T-helper 2 cell treated with Interferon-gamma antibody and Interleukin-4, amounts not matched to agents 5 μg/mL and 100 μg/mL, for 36 hours (primary cell): ENCODE data around the gene SPNS1.
"Not testable (repeated sequence)": the region's sequence is repeated elsewhere in the genome, so short reads cannot be mapped to it uniquely, and the experiment has no call there.

Experiments used
- DNase-seq: peaks from one replicate; pipeline ENCODE4 v3.0.0; 2021; ENCODE audit warnings: low spot score
- H3K27ac Mint-ChIP-seq: one replicate; pipeline ENCODE4 v1.8.0; 2021; ENCODE audit warnings: mild to moderate bottlenecking, mixed read lengths
- H3K27me3 Mint-ChIP-seq: one replicate; pipeline ENCODE4 v1.8.0; 2021; ENCODE audit warnings: low read depth, mixed read lengths
- H3K36me3 Mint-ChIP-seq: one replicate; pipeline ENCODE4 v1.8.0; 2021; ENCODE audit warnings: low read depth, mixed read lengths
- H3K4me1 Mint-ChIP-seq: one replicate; pipeline ENCODE4 v1.8.0; 2021; ENCODE audit warnings: low read depth, mixed read lengths
- H3K4me3 Mint-ChIP-seq: one replicate; pipeline ENCODE4 v1.8.0; 2022; ENCODE audit warnings: mild to moderate bottlenecking, moderate library complexity, mixed read lengths
- H3K9me3 Mint-ChIP-seq: one replicate; pipeline ENCODE4 v1.8.0; 2021; ENCODE audit warnings: mixed read lengths

Gene SPNS1

DNA sequence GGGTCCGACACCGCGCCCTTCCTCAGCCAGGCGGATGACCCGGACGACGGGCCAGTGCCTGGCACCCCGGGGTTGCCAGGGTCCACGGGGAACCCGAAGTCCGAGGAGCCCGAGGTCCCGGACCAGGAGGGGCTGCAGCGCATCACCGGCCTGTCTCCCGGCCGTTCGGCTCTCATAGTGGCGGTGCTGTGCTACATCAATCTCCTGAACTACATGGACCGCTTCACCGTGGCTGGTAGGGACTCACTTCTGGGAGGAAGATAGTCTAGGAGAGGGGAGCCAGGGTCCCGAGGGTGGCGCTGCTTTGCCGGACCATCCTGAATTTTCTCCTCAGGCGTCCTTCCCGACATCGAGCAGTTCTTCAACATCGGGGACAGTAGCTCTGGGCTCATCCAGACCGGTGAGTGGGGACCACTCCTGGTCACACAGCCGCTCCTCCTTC lies 601 bp downstream of the SPNS1 start:
- peak overlapping the region; percentile 93 for H3K4me3 Mint-ChIP-seq
- H3K27ac Mint-ChIP-seq: peak overlapping the region; percentile 87
- no peak for DNase-seq
- H3K9me3 Mint-ChIP-seq: no peaks in the 10 kb centered on the region
- peaks cover 13% of the 10 kb centered on the region for H3K36me3 Mint-ChIP-seq
- peaks cover 28% of the 10 kb centered on the region for H3K4me1 Mint-ChIP-seq
- H3K27me3 Mint-ChIP-seq: no peaks in the 10 kb centered on the region

DNA sequence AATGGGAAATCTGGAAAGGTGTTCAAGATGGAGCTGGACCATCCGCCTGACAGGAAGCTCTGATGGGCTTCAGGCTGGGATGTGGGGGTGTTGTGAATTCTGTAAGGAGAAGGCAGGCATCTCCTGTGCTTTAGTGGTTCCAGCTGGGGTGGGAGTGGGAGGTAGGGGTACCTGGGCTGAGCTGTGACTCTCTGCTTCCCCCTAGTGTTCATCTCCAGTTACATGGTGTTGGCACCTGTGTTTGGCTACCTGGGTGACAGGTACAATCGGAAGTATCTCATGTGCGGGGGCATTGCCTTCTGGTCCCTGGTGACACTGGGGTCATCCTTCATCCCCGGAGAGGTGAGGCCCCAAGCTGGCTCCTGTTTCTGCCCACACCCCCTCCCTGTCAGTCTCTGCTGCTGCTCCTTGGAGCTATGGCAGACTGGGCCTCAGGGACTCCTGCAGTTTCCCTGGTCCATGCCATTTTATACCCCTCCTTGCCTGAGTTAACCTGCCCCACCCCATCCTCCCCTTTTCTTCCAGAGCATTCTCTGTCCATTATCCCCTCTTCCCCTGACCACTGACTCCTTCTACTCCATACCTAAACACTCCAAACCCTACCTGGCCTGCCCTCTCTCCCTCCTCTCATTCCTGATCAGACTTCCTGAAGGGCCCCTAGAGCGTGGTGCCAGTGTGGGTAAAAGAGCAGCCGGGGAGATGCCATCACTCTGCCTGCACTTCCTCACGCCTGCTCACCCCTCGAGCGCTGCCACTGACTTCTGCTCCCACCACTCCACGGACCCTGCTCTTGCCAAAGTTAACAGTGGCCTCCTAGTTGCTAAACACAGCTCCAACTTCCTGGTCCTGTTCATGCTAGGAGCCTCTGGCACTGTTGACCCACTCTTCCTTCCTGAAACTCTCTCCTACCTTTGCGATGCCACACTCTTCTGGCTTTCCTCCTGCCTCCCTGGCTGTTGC lies 3.4 kb downstream of the SPNS1 start:
- peaks cover 4% of the 10 kb centered on the region for H3K9me3 Mint-ChIP-seq
- H3K27ac Mint-ChIP-seq: peak overlapping the region; percentile 53
- DNase-seq: no peak
- no peak overlapping the region for H3K4me3 Mint-ChIP-seq
- H3K4me1 Mint-ChIP-seq: peaks cover 28% of the 10 kb centered on the region
- peaks cover 32% of the 10 kb centered on the region for H3K36me3 Mint-ChIP-seq
- H3K27me3 Mint-ChIP-seq: no peaks in the 10 kb centered on the region

DNA sequence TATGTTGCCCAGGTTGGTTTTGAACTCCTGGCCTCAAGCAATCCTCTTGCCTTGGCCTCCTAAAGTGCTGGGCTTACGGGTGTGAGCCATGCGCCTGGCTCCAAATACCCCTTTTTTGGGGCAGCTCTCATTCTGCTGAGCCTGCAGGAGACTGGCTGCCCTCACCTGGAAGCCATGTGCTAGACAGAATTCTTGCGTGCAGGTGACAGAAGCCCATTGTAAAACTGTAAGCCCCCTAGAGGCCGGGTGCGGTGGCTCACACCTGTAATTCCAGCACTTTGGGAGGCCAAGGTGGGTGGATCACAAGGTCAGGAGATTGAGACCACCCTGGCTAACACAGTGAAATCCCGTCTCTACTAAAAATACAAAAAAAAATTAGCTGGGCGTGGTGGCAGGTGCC lies 5.8 kb downstream of the SPNS1 start:
- Mint-ChIP-seq H3K36me3 (peaks cover 48% of the 10 kb centered on the region), H3K4me1 (peaks cover 30% of the 10 kb centered on the region)
- not testable (repeated sequence) for H3K27me3 Mint-ChIP-seq, H3K4me3 Mint-ChIP-seq, DNase-seq, H3K27ac Mint-ChIP-seq, H3K9me3 Mint-ChIP-seq

DNA sequence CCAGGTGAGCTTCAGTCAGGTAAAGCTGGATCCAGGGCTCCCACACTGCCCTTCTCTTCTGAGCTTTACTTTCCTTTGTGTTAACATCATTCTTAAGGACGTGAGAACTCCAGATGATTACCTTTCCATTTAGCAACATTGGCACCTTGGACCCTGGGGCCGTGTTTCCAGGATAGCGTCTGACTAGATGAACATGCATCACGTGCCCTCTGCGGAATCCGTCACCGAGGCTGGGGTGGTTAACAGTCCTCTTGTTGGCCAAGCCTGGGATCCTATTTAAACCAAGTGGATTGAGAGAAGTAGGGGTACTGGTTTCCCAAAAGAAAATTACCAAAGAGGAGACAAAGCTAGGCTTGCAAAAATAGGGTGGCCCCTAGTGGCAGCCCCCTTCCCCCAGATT lies 6.4 kb downstream of the SPNS1 start:
- peaks cover 54% of the 10 kb centered on the region for H3K36me3 Mint-ChIP-seq
- no peaks in the 10 kb centered on the region for H3K27me3 Mint-ChIP-seq
- no peak for DNase-seq
- H3K4me1 Mint-ChIP-seq: peaks cover 24% of the 10 kb centered on the region
- no peak overlapping the region for H3K4me3 Mint-ChIP-seq
- no peak overlapping the region for H3K27ac Mint-ChIP-seq
- H3K9me3 Mint-ChIP-seq: peaks cover 4% of the 10 kb centered on the region

DNA sequence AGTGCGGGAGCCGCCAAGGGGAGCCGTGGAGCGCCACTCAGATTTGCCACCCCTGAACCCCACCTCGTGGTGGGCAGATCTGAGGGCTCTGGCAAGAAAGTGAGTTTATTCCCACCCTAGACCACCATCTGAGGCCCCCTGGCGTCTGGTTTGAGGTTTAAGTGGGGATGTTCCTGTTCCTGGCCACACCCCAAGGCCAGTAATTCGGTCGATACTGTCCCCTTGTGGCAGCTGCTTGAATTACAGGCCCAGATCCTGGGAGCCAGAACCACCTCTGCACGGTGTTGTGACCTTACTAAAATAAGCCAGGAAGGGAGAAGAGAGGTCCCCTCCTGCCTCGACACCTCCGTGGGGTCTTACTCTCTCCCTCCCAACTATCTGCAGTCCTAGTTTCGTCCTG lies 6.9 kb downstream of the SPNS1 start:
- peaks cover 20% of the 10 kb centered on the region for H3K4me1 Mint-ChIP-seq
- H3K27ac Mint-ChIP-seq: peak overlapping the region; percentile 31
- H3K9me3 Mint-ChIP-seq: peaks cover 4% of the 10 kb centered on the region
- DNase-seq: no peak
- H3K4me3 Mint-ChIP-seq: no peak overlapping the region
- H3K27me3 Mint-ChIP-seq: no peaks in the 10 kb centered on the region
- peaks cover 60% of the 10 kb centered on the region for H3K36me3 Mint-ChIP-seq

DNA sequence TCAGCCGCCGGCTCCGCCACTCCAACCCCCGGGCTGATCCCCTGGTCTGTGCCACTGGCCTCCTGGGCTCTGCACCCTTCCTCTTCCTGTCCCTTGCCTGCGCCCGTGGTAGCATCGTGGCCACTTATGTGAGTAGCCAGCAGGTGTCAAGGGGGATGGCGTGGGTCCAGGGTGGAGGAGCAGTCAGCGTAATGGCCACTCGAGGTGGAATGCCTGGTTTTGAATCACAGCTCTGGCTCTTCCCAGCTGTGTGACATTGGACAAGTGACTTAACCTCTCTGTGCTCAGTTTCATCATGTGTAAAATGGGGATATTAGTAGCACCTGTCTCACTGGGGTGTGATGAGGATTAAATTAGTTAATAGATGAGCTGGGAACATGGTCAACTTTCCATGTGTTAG lies 7.8 kb downstream of the SPNS1 start:
- DNase-seq: no peak
- H3K9me3 Mint-ChIP-seq: peaks cover 9% of the 10 kb centered on the region
- no peak overlapping the region for H3K4me3 Mint-ChIP-seq
- peaks cover 22% of the 10 kb centered on the region for H3K4me1 Mint-ChIP-seq
- no peak overlapping the region for H3K27ac Mint-ChIP-seq
- no peaks in the 10 kb centered on the region for H3K27me3 Mint-ChIP-seq
- H3K36me3 Mint-ChIP-seq: peaks cover 66% of the 10 kb centered on the region

DNA sequence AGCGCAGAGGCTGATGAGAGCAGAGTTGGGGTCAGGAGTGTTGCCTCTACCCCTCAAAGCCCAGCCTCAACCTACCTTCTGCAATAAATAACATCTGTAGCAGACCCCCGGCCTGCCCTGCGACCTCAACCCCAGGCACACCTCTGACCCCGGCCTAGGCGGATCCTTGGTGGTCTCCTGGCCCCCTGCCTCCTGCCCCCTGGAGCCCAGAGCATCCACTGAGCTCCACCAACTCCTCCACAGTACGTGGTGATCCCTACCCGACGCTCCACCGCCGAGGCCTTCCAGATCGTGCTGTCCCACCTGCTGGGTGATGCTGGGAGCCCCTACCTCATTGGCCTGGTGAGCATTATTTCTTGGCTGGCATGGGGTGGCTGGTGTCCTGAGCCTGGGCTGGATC lies 8.4 kb downstream of the SPNS1 start:
- peak overlapping the region; percentile 85 for H3K27ac Mint-ChIP-seq
- peaks cover 24% of the 10 kb centered on the region for H3K4me1 Mint-ChIP-seq
- H3K36me3 Mint-ChIP-seq: peaks cover 68% of the 10 kb centered on the region
- DNase-seq: no peak
- no peaks in the 10 kb centered on the region for H3K27me3 Mint-ChIP-seq
- H3K4me3 Mint-ChIP-seq: no peak overlapping the region
- H3K9me3 Mint-ChIP-seq: peaks cover 9% of the 10 kb centered on the region

DNA sequence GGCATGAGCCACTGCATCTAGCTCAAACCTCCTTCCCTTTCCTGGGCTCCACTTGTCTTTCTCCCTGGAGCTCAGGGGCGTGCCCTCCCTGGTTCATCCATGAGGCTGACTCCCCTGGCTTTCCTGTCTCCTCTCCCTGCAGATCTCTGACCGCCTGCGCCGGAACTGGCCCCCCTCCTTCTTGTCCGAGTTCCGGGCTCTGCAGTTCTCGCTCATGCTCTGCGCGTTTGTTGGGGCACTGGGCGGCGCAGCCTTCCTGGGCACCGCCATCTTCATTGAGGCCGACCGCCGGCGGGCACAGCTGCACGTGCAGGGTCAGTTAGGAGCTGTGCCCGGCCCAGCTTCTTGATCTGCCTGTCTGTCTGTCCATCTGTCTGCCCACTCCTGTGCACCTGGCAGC lies 9.1 kb downstream of the SPNS1 start:
- H3K9me3 Mint-ChIP-seq: peaks cover 9% of the 10 kb centered on the region
- peaks cover 26% of the 10 kb centered on the region for H3K4me1 Mint-ChIP-seq
- no peak for DNase-seq
- H3K27ac Mint-ChIP-seq: peak overlapping the region; percentile 85
- peak overlapping the region; percentile 99 for H3K4me3 Mint-ChIP-seq
- H3K36me3 Mint-ChIP-seq: peaks cover 69% of the 10 kb centered on the region
- no peaks in the 10 kb centered on the region for H3K27me3 Mint-ChIP-seq

DNA sequence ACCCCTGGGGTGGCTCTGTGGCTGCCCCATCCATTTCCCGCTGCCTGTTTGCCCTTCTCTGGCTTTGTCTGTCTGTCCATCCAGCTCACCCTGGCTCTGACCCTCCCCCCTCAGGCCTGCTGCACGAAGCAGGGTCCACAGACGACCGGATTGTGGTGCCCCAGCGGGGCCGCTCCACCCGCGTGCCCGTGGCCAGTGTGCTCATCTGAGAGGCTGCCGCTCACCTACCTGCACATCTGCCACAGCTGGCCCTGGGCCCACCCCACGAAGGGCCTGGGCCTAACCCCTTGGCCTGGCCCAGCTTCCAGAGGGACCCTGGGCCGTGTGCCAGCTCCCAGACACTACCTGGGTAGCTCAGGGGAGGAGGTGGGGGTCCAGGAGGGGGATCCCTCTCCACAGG lies 9.5 kb downstream of the SPNS1 start:
- Mint-ChIP-seq H3K4me3 (peak overlapping the region; percentile 99), H3K4me1 (peaks cover 29% of the 10 kb centered on the region), H3K27me3 (no peaks in the 10 kb centered on the region), H3K36me3 (peaks cover 72% of the 10 kb centered on the region), H3K9me3 (peaks cover 9% of the 10 kb centered on the region), H3K27ac (peak overlapping the region; percentile 85)
- DNase-seq: no peak

DNA sequence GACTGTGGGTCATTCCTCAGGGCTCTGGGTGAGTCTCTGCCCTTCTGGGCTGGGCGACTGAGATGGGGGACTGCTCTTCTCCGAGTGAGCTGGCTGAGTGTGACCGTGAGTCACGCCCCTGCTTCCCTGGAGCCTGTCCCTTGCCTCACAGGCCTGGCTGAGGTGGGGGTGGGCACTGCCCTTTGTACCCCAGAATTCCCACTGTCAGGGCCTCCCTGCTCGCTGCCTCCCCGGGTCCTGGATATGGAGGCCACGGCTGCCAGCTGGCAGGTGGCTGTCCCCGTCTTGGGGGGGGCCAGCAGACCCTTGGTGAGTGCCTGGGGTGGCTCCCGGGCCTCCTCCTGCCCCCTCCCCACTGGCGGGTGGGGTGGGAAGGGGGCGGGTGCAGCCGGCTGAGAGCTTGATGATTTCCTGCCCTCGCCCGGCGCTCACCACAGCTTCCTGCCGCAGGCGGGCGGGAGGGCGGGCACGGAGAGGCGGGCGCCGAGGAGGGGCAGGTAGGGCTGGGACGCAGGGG lies 10.1 kb downstream of the SPNS1 start, which contains the start of gene LAT:
Gene LAT (plus strand): TSS at position 434 of the 517 bp plus-strand sequence. CDS start 366 bp downstream, outside the sequence.
- peak; percentile 76 for DNase-seq
- Mint-ChIP-seq H3K36me3 (peaks cover 77% of the 10 kb centered on the region), H3K9me3 (peaks cover 9% of the 10 kb centered on the region), H3K27me3 (no peaks in the 10 kb centered on the region), H3K4me1 (peaks cover 33% of the 10 kb centered on the region), H3K27ac (peak within 1 kb of the TSS; percentile 95), H3K4me3 (peak within 1 kb of the TSS; percentile 99)

DNA sequence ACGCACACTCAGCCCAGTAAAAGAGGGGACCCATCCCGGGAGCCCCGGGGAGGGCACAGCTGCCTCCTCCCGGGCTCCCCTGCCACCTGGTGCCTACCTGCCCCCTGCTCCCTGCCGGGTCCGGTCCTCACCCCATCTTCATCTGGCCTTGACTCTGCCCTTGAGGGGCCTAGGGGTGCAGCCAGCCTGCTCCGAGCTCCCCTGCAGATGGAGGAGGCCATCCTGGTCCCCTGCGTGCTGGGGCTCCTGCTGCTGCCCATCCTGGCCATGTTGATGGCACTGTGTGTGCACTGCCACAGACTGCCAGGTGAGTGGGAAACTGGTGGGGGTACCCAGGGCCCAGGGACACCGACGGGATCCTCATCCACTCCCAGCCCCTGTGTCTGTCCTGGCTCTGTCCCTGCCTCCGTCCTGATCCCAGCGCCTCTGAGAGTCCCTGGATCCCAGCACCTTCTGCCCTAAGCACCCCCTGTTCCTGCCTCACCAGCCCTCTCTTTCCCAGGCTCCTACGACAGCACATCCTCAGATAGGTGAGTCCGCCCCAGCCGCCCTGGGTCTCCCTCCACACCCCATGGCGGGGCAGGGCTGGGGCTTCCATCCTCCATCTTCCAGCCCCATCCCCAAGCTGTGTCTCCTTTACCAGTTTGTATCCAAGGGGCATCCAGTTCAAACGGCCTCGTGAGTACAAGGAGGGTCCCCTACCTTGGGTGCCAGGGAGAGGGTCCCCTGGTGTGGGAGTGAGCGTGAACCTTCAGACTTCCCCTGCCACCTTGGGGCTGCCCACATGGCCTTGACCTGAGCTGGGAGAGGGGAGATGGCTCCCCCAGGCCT lies 10.8 kb downstream of the SPNS1 start:
- Mint-ChIP-seq H3K9me3 (peaks cover 9% of the 10 kb centered on the region), H3K27me3 (no peaks in the 10 kb centered on the region), H3K27ac (peak overlapping the region; percentile 95), H3K36me3 (peaks cover 85% of the 10 kb centered on the region), H3K4me1 (peaks cover 40% of the 10 kb centered on the region), H3K4me3 (peak overlapping the region; percentile 99)
- DNase-seq: no peak

DNA sequence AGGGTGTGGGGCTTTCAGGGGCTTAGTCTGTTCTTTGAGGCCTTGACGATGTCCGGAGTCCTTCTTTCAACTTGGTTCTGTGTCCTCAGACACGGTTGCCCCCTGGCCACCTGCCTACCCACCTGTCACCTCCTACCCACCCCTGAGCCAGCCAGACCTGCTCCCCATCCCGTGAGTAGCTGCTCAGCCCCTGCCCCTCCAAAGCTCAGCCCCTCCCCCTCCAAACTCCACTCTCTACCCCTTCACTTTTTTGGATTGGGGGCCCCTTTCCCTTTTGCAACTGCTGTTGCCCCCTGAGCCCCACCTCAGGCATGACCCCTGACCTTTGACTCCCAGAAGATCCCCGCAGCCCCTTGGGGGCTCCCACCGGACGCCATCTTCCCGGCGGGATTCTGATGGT lies 11.5 kb downstream of the SPNS1 start:
- no peak for DNase-seq
- Mint-ChIP-seq H3K9me3 (peaks cover 9% of the 10 kb centered on the region), H3K36me3 (peaks cover 88% of the 10 kb centered on the region), H3K4me1 (peaks cover 46% of the 10 kb centered on the region), H3K4me3 (peak overlapping the region; percentile 99), H3K27me3 (no peaks in the 10 kb centered on the region), H3K27ac (peak overlapping the region; percentile 95)

DNA sequence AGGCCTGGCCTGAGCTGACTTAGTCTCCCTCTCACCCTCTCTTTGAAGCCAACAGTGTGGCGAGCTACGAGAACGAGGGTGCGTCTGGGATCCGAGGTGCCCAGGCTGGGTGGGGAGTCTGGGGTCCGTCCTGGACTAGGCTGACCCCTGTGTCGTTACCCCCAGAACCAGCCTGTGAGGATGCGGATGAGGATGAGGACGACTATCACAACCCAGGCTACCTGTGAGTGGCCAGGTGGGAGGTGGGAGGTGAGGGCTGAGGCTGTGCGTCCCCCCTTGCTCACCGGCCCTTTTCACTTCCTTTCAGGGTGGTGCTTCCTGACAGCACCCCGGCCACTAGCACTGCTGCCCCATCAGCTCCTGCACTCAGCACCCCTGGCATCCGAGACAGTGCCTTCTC lies 11.9 kb downstream of the SPNS1 start:
- Mint-ChIP-seq H3K9me3 (peaks cover 9% of the 10 kb centered on the region), H3K4me3 (peak overlapping the region; percentile 99), H3K27ac (peak overlapping the region; percentile 95), H3K4me1 (peaks cover 46% of the 10 kb centered on the region), H3K27me3 (no peaks in the 10 kb centered on the region), H3K36me3 (peaks cover 85% of the 10 kb centered on the region)
- DNase-seq: no peak
